Breast epithelium (tissue), 3 donors: ENCODE data around the gene MARCHF11.

Experiments
- CTCF ChIP-seq, 3 donors: fragments of 450-650 bp; IDR thresholded peaks; one replicate each; pipeline ENCODE4 v1.5.1; 2016 to 2017; ENCODE audit warnings: antibody characterized with exemption in 3 of 3, mild to moderate bottlenecking in 3 of 3, moderate library complexity in 3 of 3
- POLR2A ChIP-seq: fragments of 450-650 bp; IDR thresholded peaks from one replicate; pipeline ENCODE4 v1.6.1; 2016; ENCODE audit warnings: antibody characterized with exemption, mild to moderate bottlenecking, moderate library complexity
- POLR2AphosphoS5 ChIP-seq, 3 donors: sonication (generic); formaldehyde crosslinking; IDR thresholded peaks; one replicate each; pipeline ENCODE4 v1.6.1; 2017; ENCODE audit warnings: antibody characterized with exemption in 3 of 3

- TF ChIP-seq POLR2A (no peak), CTCF (IDR thresholded peaks at IDR 0.05) (no peak), POLR2AphosphoS5 (IDR thresholded peaks at IDR 0.05) (no peak)
Observed at GRCh38 chr5:16082982-16083381, 96.6 kb downstream of the MARCHF11 start.
